OCI-LY7 (cell line): ENCODE results near the gene MARK3. TPM values are rescaled to one million over a fixed set of nuclear protein-coding genes. Genes with fewer than 3 reads are reported as not detected.

Experiments used
- BruUV-seq: library from RNA; stranded (reverse); fragments of 400-500 nt; replicated peaks from 2 replicates; lab custom pipeline; 2021; lab: Mats Ljungman, UMichigan
- CTCF ChIA-PET: fragments of 300-600 bp; sonication (Branson Sonifier 250); formaldehyde crosslinking; loops from one replicate; lab custom pipeline; 2022; ENCODE audit warnings: antibody characterized with exemption; ENCODE audit not compliant: unreplicated experiment; lab: Charles Lee
- POLR2A ChIA-PET: fragments of 300-600 bp; sonication (Branson Sonifier 250); formaldehyde crosslinking; loops from one replicate; lab custom pipeline; 2022; ENCODE audit warnings: antibody characterized with exemption; lab: Charles Lee
- DNase-seq: peaks from one replicate; pipeline ENCODE4 v3.0.0-alpha.2; 2015; ENCODE audit warnings: low spot score
- H2AFZ ChIP-seq: fragments of 200-600 bp; sonication (generic), shearing (Covaris generic); 2 replicates; pipeline ENCODE4 v1.6.1; 2014; ENCODE audit warnings: mild to moderate bottlenecking, antibody characterized with exemption, low read length, moderate library complexity
- H3K27ac ChIP-seq: fragments of 200-600 bp; sonication (generic); 2 replicates; pipeline ENCODE4 v1.5.1; 2014; ENCODE audit warnings: mixed run types, low read depth, mild to moderate bottlenecking, moderate library complexity, low read length, inconsistent platforms; ENCODE audit not compliant: poor library complexity, severe bottlenecking
- H3K36me3 ChIP-seq: fragments of 200-600 bp; sonication (generic); 2 replicates; pipeline ENCODE4 v1.6.1; 2014; ENCODE audit warnings: mild to moderate bottlenecking, antibody characterized with exemption, low read length, moderate library complexity, mixed read lengths; ENCODE audit not compliant: insufficient read depth
- H3K4me1 ChIP-seq: fragments of 200-600 bp; sonication (generic); 2 replicates; pipeline ENCODE4 v1.5.1; 2014; ENCODE audit warnings: mild to moderate bottlenecking, low read length; ENCODE audit not compliant: insufficient read depth, poor library complexity, severe bottlenecking
- H3K4me2 ChIP-seq: fragments of 200-600 bp; sonication (generic); 2 replicates; pipeline ENCODE4 v1.6.1; 2014; ENCODE audit warnings: mild to moderate bottlenecking, low read length
- H3K4me3 ChIP-seq: fragments of 200-600 bp; sonication (generic); 2 replicates; pipeline ENCODE4 v1.5.1; 2014; ENCODE audit warnings: mild to moderate bottlenecking, low read depth, low read length; ENCODE audit not compliant: poor library complexity, severe bottlenecking
- H3K79me2 ChIP-seq: fragments of 200-600 bp; sonication (generic); 2 replicates; pipeline ENCODE4 v1.6.1; 2016; ENCODE audit warnings: low read depth, mild to moderate bottlenecking, low read length, moderate library complexity, mixed read lengths; ENCODE audit not compliant: insufficient read depth
- H3K9me2 ChIP-seq: fragments of 200-600 bp; sonication (generic); 2 replicates; pipeline ENCODE4 v1.6.1; 2016; ENCODE audit warnings: mild to moderate bottlenecking, low read length, mixed read lengths; ENCODE audit not compliant: insufficient read depth
- H3K9me3 ChIP-seq: fragments of 200-600 bp; sonication (generic); 2 replicates; pipeline ENCODE4 v1.6.1; 2014; ENCODE audit warnings: mild to moderate bottlenecking, mixed run types, low read length, mixed read lengths
- H4K20me1 ChIP-seq: fragments of 200-600 bp; sonication (generic); 2 replicates; pipeline ENCODE4 v1.6.1; 2014; ENCODE audit warnings: mild to moderate bottlenecking, antibody characterized with exemption, low read length, moderate library complexity, mixed read lengths; ENCODE audit not compliant: insufficient read depth
- CTCF ChIP-seq: fragments of 200-600 bp; sonication (generic); conservative IDR thresholded peaks from 2 replicates; pipeline ENCODE4 v1.5.1; 2014; ENCODE audit warnings: mild to moderate bottlenecking, antibody characterized with exemption, low read length, moderate library complexity, mixed read lengths
- EZH2phosphoT487 ChIP-seq: fragments of 200-600 bp; sonication (generic); IDR thresholded peaks from 2 replicates; pipeline ENCODE4 v1.6.1; 2018; ENCODE audit warnings: low read depth, borderline replicate concordance, mild to moderate bottlenecking, mixed run types, antibody characterized with exemption, low read length, moderate library complexity, mixed read lengths
- intact Hi-C: fragments of 100-400 bp; cut with micrococcal nuclease; formaldehyde crosslinking; loops from one replicate; pipeline ENCODE4 v1.10.0; 2022; ENCODE audit not compliant: unreplicated experiment
- total RNA-seq, 2 experiments: library from RNA; depleted of rRNA in 1 of 2; stranded (reverse); fragments of >200 nt in 1 of 2; shearing (Covaris generic) in 1 of 2; gene quantifications; 2 replicates each; pipeline ENCODE4 v1.2.3, GENCODE V29; 2014 to 2022

MARK3 gene
- total RNA-seq, 2 experiments from 2014 or later = 70.8 to 83.6 TPM

GRCh38 chr14:103541709-103542604 lies 156.7 kb downstream of the MARK3 start:
- no peaks in the 10 kb centered on the region for H3K9me3 ChIP-seq
- H3K4me3 ChIP-seq = no peak overlapping the region
- no peaks in the 10 kb centered on the region for H3K36me3 ChIP-seq
- no peaks in the 10 kb centered on the region; the same call in 1 of the 2 replicates for H4K20me1 ChIP-seq
- H3K79me2 ChIP-seq = no peaks in the 10 kb centered on the region
- no peak for DNase-seq
- no peaks in the 10 kb centered on the region for H3K4me1 ChIP-seq
- TF ChIP-seq CTCF = no peak
- no peak for TF ChIP-seq EZH2phosphoT487
- no peak overlapping the region for H3K4me2 ChIP-seq
- no TSS peak for BruUV-seq
- intact Hi-C loops = no loop called here
- no peak overlapping the region for H3K27ac ChIP-seq
- POLR2A ChIA-PET = no interaction called here
- CTCF ChIA-PET = no interaction called here
- H3K9me2 ChIP-seq = no peaks in the 10 kb centered on the region
- H2AFZ ChIP-seq = no peak overlapping the region

- Histone ChIP-seq H3K36me3 (no peaks in the 10 kb centered on the region), H3K79me2 (no peaks in the 10 kb centered on the region), H3K9me3 (no peaks in the 10 kb centered on the region), H3K4me3 (no peak overlapping the region), H3K9me2 (no peaks in the 10 kb centered on the region), H3K4me1 (no peaks in the 10 kb centered on the region), H4K20me1 (no peaks in the 10 kb centered on the region), H3K27ac (no peak overlapping the region), H2AFZ (no peak overlapping the region), H3K4me2 (no peak overlapping the region)
- no TSS peak for BruUV-seq
- ChIA-PET POLR2A (no interaction called here), CTCF (no interaction called here)
- DNase-seq = no peak
- intact Hi-C loops = no loop called here
- TF ChIP-seq CTCF (no peak), EZH2phosphoT487 (no peak)
Observed at GRCh38 chr14:103542605-103543088, 157.4 kb downstream of the MARK3 start.

GRCh38 chr14:103543140-103543539 lies 157.9 kb downstream of the MARK3 start:
- no peak overlapping the region for H2AFZ ChIP-seq
- CTCF ChIA-PET = no interaction called here
- no peaks in the 10 kb centered on the region for H3K36me3 ChIP-seq
- H3K4me2 ChIP-seq = no peak overlapping the region
- no peak overlapping the region for H3K4me3 ChIP-seq
- no peaks in the 10 kb centered on the region for H3K9me3 ChIP-seq
- no TSS peak for BruUV-seq
- H3K79me2 ChIP-seq = no peaks in the 10 kb centered on the region
- no peaks in the 10 kb centered on the region for H3K4me1 ChIP-seq
- no peak overlapping the region for H3K27ac ChIP-seq
- POLR2A ChIA-PET = no interaction called here
- intact Hi-C loops = no loop called here
- DNase-seq = no peak
- H3K9me2 ChIP-seq = no peaks in the 10 kb centered on the region
- H4K20me1 ChIP-seq = no peaks in the 10 kb centered on the region
- TF ChIP-seq EZH2phosphoT487 (no peak), CTCF (no peak)
